Left kidney (tissue), 2 donors: Measurements from ENCODE around the gene NFIA. TPM values are rescaled to one million over a fixed set of nuclear protein-coding genes. Genes with fewer than 3 reads are reported as not detected.

Experiments used
- DNase-seq: peaks from one replicate; pipeline ENCODE4 v3.0.0-alpha.2; 2013
- polyA plus RNA-seq: library from polyadenylated mRNA; unstranded; fragments of 120-200 nt; gene quantifications from one replicate; pipeline ENCODE4 v1.2.1, GENCODE V29; 2013; ENCODE audit not compliant: insufficient read length

Gene NFIA
- polyA plus RNA-seq, 1 donor = 16.7 TPM

DNA sequence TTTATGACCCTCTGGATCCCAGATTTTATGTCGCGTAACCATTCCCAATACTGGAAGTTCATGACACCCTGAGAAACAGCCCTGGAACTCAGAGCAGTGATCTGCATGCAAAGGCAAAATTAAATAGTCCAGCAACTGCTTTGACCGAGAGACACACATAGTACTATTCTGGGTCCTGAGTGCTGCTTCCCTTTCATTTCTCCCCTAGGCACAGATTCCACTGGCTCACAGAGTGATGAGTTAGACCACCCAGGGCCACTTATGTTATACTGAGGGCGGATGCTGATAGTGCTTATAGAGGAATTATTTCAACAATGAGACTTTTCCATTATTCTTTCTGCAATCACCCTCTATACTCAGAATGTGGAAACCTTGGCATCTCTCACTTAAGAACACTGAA lies 69.2 kb downstream of the NFIA start:
- no peak for DNase-seq

- DNase-seq = no peak
These were observed 69.7 kb downstream of the NFIA start for GRCh38 chr1:61152066-61152465.

- DNase-seq = no peak
These were observed 70.2 kb downstream of the NFIA start for GRCh38 chr1:61152469-61153105.

DNA sequence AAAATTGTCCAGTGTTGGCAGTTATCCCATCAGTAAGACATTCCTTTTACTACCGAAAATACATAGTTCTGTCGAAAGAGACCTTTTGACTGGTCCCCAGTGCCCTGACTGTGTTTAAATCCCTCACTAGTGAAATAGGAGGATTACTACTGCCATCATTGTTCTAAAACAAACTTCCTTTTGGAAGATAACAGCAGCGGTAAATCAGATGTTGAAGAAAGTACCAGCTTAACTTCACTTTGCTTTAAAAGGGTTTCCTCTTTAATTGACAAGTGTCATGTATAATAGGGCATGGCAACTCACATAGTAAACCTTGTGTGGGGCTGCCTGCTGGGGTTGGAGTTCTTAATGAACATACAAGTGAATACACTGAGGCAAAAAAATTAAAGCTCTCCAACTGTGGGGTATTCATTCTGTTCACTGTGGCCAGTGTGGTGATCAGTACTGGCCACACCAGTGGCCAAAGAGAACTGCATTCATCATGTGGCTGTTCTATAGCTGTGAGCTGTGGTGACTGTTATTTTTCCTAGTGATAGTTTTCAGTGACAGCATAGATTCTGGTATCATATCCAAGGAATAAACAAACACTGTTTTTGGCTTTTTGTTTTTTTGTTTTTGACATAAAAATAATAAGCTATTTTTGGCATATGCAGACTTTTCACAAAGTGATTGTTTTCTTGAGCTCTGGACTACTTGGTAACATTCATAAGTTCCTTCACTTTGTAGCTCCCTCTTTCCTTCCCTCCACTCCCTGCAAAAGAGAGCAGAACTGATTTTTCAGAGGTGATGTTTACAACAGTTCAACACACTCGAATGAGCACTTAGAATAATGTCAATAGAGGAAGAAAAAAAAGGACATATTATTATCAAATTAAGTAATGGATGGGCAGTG lies 74.5 kb downstream of the NFIA start:
- no peak for DNase-seq

- no peak for DNase-seq
These were observed 75.2 kb downstream of the NFIA start for GRCh38 chr1:61157468-61157987.

DNA sequence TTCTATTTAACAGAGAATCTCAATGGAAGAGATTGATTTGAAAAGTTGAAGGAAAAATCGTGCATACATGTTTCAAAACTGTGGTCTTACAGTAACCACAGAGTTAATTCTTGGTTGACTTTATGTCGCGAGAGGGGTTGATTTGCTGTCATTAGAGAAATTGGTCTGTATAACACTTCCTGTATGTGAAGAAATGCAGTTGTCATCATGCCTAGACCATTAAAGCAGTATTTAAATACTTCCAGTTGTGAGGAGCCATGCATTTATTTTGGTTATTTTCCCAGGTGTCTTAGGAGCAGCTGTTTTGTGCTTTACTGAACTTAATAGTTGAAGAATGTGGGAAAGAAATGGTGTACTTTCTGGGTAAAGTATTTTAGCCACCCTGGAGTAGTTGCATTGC lies 76.2 kb downstream of the NFIA start:
- no peak for DNase-seq

DNA sequence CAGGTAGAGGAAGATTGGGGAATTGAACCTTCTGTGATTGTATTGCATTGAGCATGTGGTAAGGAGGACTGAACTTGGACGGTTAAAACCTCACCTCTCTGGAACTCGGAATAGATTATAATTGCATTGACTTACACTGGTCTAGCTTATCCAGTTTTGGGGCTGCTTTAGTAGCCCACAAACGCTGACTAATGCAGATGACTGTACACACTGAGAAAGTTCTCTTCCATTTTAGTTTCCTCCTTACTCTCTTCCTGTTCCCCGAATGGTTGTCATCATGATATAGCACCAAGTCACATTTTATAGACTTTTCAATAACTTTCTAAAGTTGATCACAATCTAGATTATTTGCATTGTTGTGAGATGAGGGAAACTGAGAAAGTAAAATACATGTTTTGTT lies 78.2 kb downstream of the NFIA start:
- DNase-seq = no peak

GRCh38 chr1:61162520-61163258 lies 80.3 kb downstream of the NFIA start:
- DNase-seq = no peak

DNA sequence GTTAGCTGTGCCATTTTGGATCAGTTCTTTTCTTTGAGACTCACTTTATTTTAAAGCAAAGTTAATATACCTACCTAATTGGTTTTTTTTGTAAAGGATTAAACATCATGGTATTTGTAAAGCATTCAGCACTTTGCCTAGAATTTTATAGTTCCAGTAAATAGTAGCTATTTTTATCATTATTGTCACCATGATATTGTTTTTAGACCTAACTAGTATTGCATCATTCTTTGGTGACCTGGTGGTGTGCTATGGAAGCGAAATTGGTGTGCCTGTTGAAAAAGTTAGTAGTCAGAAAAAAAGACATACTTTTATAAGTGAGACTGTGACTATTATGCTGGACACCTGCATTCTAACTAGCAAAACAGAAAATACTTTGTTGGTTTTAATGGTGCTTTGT lies 81.0 kb downstream of the NFIA start:
- DNase-seq = no peak

DNA sequence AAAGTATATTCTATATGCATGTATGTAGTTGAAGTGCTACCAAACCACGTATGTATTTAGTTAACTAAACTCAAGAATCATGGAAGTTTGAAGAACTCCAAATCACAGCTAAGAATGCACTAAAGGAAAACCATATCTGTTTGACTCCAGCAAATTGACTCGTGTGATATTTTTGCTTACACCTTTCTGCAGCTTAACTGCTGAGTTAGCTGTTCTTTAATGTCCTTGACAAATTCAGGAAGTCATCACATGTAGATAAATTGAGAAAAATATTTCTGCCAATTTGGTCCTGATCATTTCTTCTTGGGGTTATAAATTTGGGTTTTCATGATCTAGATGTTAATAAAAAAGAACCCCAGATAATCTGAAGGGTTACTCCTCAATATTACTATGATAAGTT lies 83.0 kb downstream of the NFIA start:
- DNase-seq = no peak

DNA sequence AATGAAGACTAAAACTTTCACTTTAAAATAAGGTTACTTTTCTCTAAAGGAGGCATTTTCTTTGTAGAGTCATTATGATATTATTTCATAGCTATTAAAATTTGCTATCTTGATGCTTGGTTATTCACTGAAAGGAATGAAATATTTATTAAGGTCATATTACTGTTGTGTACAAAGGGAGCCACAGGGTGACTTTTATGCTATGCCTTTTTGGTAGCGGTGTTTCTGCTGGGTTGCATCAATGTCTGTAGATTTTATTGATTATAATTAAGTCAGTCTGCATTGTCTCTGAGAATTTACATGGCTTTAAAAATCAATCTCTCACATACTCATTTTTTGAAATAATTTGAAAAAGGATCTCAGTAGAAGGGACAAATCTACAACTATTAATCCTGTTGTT lies 84.9 kb downstream of the NFIA start:
- no peak for DNase-seq

DNA sequence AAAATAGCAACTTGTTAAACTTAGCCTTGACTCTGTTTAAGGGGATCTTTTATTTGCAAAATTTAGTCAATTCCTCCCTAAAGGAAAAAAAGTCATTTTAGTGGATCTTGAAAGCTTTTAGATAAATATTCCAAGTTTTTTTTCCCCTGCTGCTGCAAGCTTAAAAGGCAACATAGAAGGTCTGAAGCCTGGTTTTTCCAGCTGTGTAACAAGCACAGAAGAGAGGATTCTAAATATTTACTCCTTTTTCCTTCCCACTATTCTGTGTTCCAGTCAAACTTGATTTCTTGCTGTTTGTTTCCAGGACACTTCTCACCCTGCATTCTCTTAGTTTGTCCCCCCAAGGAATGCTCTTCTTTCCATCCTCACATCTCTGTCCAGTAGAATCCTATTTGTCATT lies 86.7 kb downstream of the NFIA start:
- DNase-seq = no peak

- no peak for DNase-seq
These were observed 87.3 kb downstream of the NFIA start for GRCh38 chr1:61169634-61170033.

GRCh38 chr1:61170328-61171238 lies 88.2 kb downstream of the NFIA start:
- DNase-seq = no peak

DNA sequence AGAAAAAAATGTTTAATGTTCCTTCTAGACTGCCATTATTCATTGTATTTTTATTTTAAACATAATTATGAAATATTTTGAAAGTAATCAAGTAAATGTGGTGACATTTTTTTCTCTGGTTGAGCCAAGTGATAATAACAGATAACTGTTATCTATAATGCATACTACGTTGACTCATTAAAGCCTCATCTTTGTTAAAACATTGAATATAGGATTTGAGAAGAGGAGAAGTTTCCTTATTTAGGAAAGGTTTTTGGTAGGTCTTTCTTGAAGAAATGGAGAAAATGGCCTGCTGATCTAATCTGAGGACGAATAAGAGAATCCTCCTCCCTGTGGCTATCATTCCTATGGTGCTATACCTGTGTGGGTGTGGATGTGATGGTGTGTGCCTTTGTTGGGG lies 89.0 kb downstream of the NFIA start:
- DNase-seq = no peak

- no peak for DNase-seq
These were observed 89.6 kb downstream of the NFIA start for GRCh38 chr1:61171974-61172373.

DNA sequence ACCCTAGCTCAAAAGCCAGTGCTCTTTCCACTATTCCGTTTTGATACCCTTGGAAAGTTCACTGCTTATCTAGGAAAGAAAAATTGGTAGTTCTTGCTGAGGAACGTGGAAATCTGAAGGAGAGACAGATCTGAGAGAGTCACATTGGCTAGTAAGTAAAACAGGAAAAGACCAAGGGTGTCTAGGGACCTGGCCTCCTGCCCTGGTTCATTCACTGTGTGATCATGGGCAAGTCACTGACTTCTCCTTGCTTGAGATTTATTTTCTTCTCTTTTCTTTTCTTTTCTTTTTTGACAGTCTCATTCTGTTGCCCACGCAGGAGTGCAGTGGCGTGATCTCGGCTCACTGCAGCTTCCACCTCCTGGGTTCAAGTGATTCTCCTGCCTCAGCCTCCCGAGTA lies 90.8 kb downstream of the NFIA start:
- DNase-seq = no peak

- no peak for DNase-seq
These were observed 91.9 kb downstream of the NFIA start for GRCh38 chr1:61174060-61174795.

DNA sequence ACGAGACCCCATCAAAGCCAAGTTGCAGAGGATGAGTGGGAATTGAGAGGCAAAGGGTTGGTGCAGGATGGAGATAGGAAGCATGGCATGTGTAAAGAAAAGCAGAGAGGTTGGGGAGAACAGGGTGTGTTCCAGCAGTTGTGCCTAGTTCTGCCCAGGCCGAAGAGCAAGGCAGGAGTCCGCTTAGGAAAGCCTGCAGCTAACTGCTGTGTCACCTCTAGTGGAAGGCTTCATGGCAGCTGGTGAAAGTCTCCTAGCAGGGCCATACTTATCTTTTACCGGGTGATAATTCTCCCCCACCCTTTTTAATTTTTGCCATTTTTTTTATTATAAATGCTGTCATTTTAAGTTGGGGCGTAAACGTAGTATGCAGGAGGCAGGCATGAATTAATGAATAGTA lies 93.6 kb downstream of the NFIA start:
- DNase-seq = no peak

DNA sequence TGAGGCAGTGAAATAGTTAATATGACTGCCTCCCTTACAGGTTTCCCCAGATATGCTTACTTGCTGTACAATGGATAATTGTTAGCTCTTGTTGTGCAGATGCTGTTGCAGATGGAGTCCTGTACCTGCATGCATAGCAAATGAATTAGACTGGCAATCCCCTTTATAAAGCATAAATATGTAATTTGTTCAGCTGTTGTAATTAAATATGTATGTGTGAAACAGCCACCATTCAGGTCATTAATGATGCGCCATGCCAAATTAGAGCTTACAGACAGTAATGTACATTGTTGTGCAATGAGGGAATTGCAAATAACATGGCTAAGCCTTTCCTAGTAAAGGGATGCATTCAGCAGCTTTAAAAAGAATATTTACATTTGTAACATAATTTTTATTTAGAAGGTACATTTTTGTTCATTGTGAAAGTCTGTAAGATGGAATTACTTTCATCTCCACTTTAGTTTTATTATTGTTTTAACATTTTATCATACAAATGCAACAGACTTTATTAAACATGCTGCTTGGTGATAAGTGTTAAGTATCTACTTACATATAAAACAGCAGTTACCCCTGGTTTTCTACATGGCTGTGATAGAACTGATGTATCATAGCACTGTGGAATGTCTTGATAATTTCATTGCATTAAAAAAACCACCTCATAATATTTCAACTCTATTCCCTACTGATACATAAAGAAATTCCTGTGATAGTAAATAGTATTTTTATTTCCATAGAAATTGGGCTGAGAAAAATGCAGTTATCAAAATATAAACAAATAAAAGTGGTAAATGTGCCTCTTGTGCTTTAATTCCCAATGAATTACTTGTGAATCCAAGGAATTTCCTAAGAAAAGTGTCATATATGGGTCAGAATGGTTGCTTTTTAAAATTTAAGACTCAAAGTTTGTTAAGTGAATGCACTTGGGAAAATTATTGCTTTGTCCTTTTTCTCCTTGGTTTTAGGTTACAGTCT lies 99.0 kb downstream of the NFIA start:
- no peak for DNase-seq
